K562 (cell line): Measurements from ENCODE around the gene FUT9. TPM values are rescaled to one million over a fixed set of nuclear protein-coding genes. Genes with fewer than 3 reads are reported as not detected.

ENCODE experiments used
- ATAC-seq: fragments of 200-7000 bp; cut with Tn5 transposase; 3 replicates; pipeline ENCODE4 v1.9.1; 2020; ENCODE audit warnings: moderate library complexity
- BruUV-seq: library from RNA; stranded (reverse); fragments of 400-500 nt; replicated peaks from 2 replicates; lab custom pipeline; 2021; lab: Mats Ljungman, UMichigan
- CTCF ChIA-PET: fragments of 300-600 bp; formaldehyde crosslinking; extraction: SDS; loops from one replicate; lab custom pipeline; 2021; ENCODE audit warnings: low intra/inter-chr PET ratio; lab: Yijun Ruan, JAX
- POLR2A ChIA-PET: fragments of 300-600, 350-650 bp; sonication (Branson Sonifier 250); formaldehyde crosslinking; extraction: SDS; loops from one replicate; lab custom pipeline; 2021; ENCODE audit warnings: antibody characterized with exemption, inconsistent platforms; lab: Yijun Ruan, JAX
- DNase-seq, 4 experiments: peaks; one replicate each; pipeline versions ENCODE4 v3.0.0 to v3.0.0-alpha.2; 2011 to 2018; ENCODE audit warnings: low spot score in 3 of 4, mixed read lengths in 3 of 4; ENCODE audit errors: extremely low read depth in 1 of 4
- FAIRE-seq: peaks from 2 replicates; lab custom pipeline; 2011; peaks lifted over from hg19 to GRCh38; lab: Jason Lieb, UNC
- H2AFZ ChIP-seq: 2 replicates; pipeline ENCODE4 v1.6.0; 2011; ENCODE audit warnings: low read depth, low read length, control low read depth, inconsistent platforms
- H3K27ac ChIP-seq: fragments of 200-600 bp; 3 replicates; pipeline ENCODE4 v1.8.0; 2011; ENCODE audit warnings: low read depth, mild to moderate bottlenecking, control low read depth, inconsistent platforms, low read length, moderate library complexity, mixed read lengths; ENCODE audit errors: extremely low read depth
- H3K27me3 ChIP-seq, 2 experiments: fragments of 300-600 bp in 1 of 2; 2 replicates in 1 of 2; 3 replicates in 1 of 2; pipeline versions ENCODE4 v1.6.0 to v1.8.0; 2011; ENCODE audit warnings: inconsistent platforms in 2 of 2, low read length in 2 of 2, mild to moderate bottlenecking in 1 of 2, mixed read lengths in 1 of 2, moderate library complexity in 1 of 2; ENCODE audit not compliant: control insufficient read depth in 2 of 2, insufficient read depth in 2 of 2
- H3K36me3 ChIP-seq: fragments of 300-600 bp; 3 replicates; pipeline ENCODE4 v1.8.0; 2011; ENCODE audit warnings: mild to moderate bottlenecking, low read length, inconsistent platforms; ENCODE audit not compliant: control insufficient read depth, insufficient read depth
- H3K4me1 ChIP-seq, 2 experiments: fragments of 200-600 bp in 1 of 2; replicated peaks in 1 of 2; 2 replicates in 1 of 2; 3 replicates in 1 of 2; pipeline versions ENCODE4 v1.5.1 to v1.8.0; 2011; ENCODE audit warnings: inconsistent platforms in 2 of 2, low read length in 2 of 2, mild to moderate bottlenecking in 1 of 2, mixed read lengths in 1 of 2, moderate library complexity in 1 of 2; ENCODE audit not compliant: control insufficient read depth in 2 of 2, insufficient read depth in 2 of 2
- H3K4me2 ChIP-seq: 2 replicates; pipeline ENCODE4 v1.6.1; 2011; ENCODE audit warnings: low read length, control low read depth, inconsistent platforms, mixed read lengths; ENCODE audit not compliant: insufficient read depth
- H3K4me3 ChIP-seq: fragments of 200-600 bp; sonication (generic), shearing (Covaris generic); 2 replicates; pipeline ENCODE4 v1.5.1; 2016; ENCODE audit warnings: control low read depth, inconsistent platforms
- H3K79me2 ChIP-seq: fragments of 200-600 bp; 3 replicates; pipeline ENCODE4 v1.8.0; 2011; ENCODE audit warnings: low read length, inconsistent platforms; ENCODE audit not compliant: control insufficient read depth, insufficient read depth
- H3K9ac ChIP-seq, 2 experiments: 2 replicates each; pipeline versions ENCODE4 v1.6.0 to v1.6.1; 2011; ENCODE audit warnings: low read depth in 2 of 2, low read length in 2 of 2, control low read depth in 1 of 2, inconsistent platforms in 1 of 2, mild to moderate bottlenecking in 1 of 2, mixed read lengths in 1 of 2; ENCODE audit not compliant: insufficient read depth in 1 of 2
- H3K9me1 ChIP-seq: one replicate; pipeline ENCODE4 v1.6.0; 2011; ENCODE audit warnings: inconsistent platforms, mild to moderate bottlenecking, low read length, moderate library complexity; ENCODE audit not compliant: control insufficient read depth, insufficient read depth
- H3K9me3 ChIP-seq: replicated peaks from 2 replicates; pipeline ENCODE4 v1.5.1; 2011; ENCODE audit warnings: low read depth, low read length, inconsistent platforms; ENCODE audit not compliant: control insufficient read depth, insufficient read depth
- H4K20me1 ChIP-seq: replicated peaks from 2 replicates; pipeline ENCODE4 v1.6.1; 2011; ENCODE audit warnings: low read length, inconsistent platforms, mixed read lengths; ENCODE audit not compliant: control insufficient read depth, insufficient read depth
- CREB3L1 ChIP-seq: fragments of 450-650 bp; IDR thresholded peaks from 2 replicates; pipeline ENCODE4 v1.6.1; 2014; ENCODE audit warnings: low read depth, mild to moderate bottlenecking, moderate library complexity, borderline replicate concordance
- ETS1 ChIP-seq: conservative IDR thresholded peaks from 2 replicates; pipeline ENCODE4 v1.6.1; 2011; ENCODE audit warnings: low read depth, mild to moderate bottlenecking, low read length; ENCODE audit not compliant: control insufficient read depth
- GABPB2 ChIP-seq: fragments of 250-450 bp; sonication (Bioruptor Pico); conservative IDR thresholded peaks from 2 replicates; pipeline ENCODE4 v1.5.1; 2021; ENCODE audit warnings: mild to moderate bottlenecking
- HINFP ChIP-seq: fragments of 450-650 bp; conservative IDR thresholded peaks from 2 replicates; pipeline ENCODE4 v1.6.1; 2016; ENCODE audit warnings: missing genetic modification characterization, low read depth, mild to moderate bottlenecking, control low read depth, missing compliant biosample characterization
- ID3 ChIP-seq, 2 experiments: fragments of 250-450 bp in 1 of 2; fragments of 450-650 bp in 1 of 2; sonication (Bioruptor Pico) in 1 of 2; IDR thresholded peaks; 2 replicates each; pipeline versions ENCODE4 v1.6.1 to v1.8.0; 2016 to 2021; ENCODE audit warnings: mild to moderate bottlenecking in 2 of 2, moderate library complexity in 2 of 2, missing compliant biosample characterization in 1 of 2, missing genetic modification characterization in 1 of 2
- TSHZ1 ChIP-seq: fragments of 250-450 bp; sonication (Bioruptor Pico); IDR thresholded peaks from 2 replicates; pipeline ENCODE4 v1.4.0; 2020; ENCODE audit warnings: mild to moderate bottlenecking, moderate library complexity
- ZBTB1 ChIP-seq: sonication (generic); formaldehyde crosslinking; IDR thresholded peaks from 2 replicates; pipeline ENCODE4 v1.8.1; 2023; ENCODE audit warnings: missing genetic modification reagents, low read depth, mild to moderate bottlenecking, borderline replicate concordance
- ZBTB33 ChIP-seq: sonication (generic); formaldehyde crosslinking; IDR thresholded peaks from 2 replicates; pipeline ENCODE4 v1.8.1; 2023; ENCODE audit warnings: mild to moderate bottlenecking, missing genetic modification reagents
- WGBS: fragments of 100-300 bp; shearing (Covaris generic); methylation state at CpG from one replicate; pipeline ENCODE4 v1.1.6; 2016; ENCODE audit warnings: low coverage, mixed read lengths; ENCODE audit not compliant: insufficient coverage; ENCODE audit errors: missing lambda C conversion rate; 5-methylcytosine and 5-hydroxymethylcytosine counted together
- in situ Hi-C: fragments of 300-500 bp; cut with MboI; formaldehyde crosslinking; loops from 4 replicates; pipeline ENCODE4 v1.15.0; 2018; ENCODE audit warnings: inconsistent platforms, mixed read lengths
- intact Hi-C: fragments of 100-400 bp; cut with micrococcal nuclease; formaldehyde crosslinking; loops from 2 replicates; pipeline ENCODE4 v1.14.2; 2022
- polyA plus RNA-seq, 8 experiments: library from polyadenylated mRNA; depleted of rRNA in 4 of 8; stranded (reverse) in 5 of 8; unstranded in 3 of 8; fragments of >200 nt; fragmentation: Nextera tagmentation in 2 of 8; fragmentation: Illumina TruSeq in 1 of 8; extraction: Ambion mirVana in 2 of 8; extraction: Trizol in 1 of 8; gene quantifications; 2 replicates each; pipeline versions ENCODE4 v1.2.1 to v1.2.3, GENCODE V29; 2011 to 2014; ENCODE audit warnings: inconsistent platforms in 1 of 8, missing spikeins in 1 of 8
- total RNA-seq, 7 experiments: library from RNA; depleted of rRNA in 6 of 7; stranded (reverse); fragments of >200 nt in 6 of 7; fragmentation: Illumina TruSeq in 2 of 7; extraction: Trizol in 2 of 7; gene quantifications; 2 replicates each; pipeline versions ENCODE4 v1.2.1 to v1.2.3, GENCODE V29; 2011 to 2021; ENCODE audit warnings: low replicate concordance in 1 of 7

FUT9 gene
- total and polyA plus RNA-seq, 9 of the 15 experiments (the other 6 are each of a cell fraction or from before 2014, with no cell fraction given) = not detected

GRCh38 chr6:96101564-96101963 is 85.8 kb downstream of the FUT9 start:
- H3K79me2 ChIP-seq = no peaks in the 10 kb centered on the region
- no peaks in the 10 kb centered on the region for H3K27me3 ChIP-seq
- no peak overlapping the region for H3K9ac ChIP-seq
- H3K4me2 ChIP-seq = no peak overlapping the region
- no peaks in the 10 kb centered on the region for H3K36me3 ChIP-seq
- in situ Hi-C loops = no loop called here
- POLR2A ChIA-PET = no interaction called here
- no peaks in the 10 kb centered on the region for H3K4me1 ChIP-seq
- FAIRE-seq = no peak
- 0% methylated on average over 2 of the region's 2 CpGs for WGBS
- ATAC-seq = no peak
- no peak for DNase-seq
- no peak overlapping the region for H3K27ac ChIP-seq
- no TSS peak for BruUV-seq
- no peak overlapping the region for H2AFZ ChIP-seq
- no peak overlapping the region for H3K4me3 ChIP-seq
- intact Hi-C loops = no loop called here
- no peaks in the 10 kb centered on the region for H3K9me3 ChIP-seq
- H4K20me1 ChIP-seq = no peaks in the 10 kb centered on the region
- CTCF ChIA-PET = no interaction called here
- H3K9me1 ChIP-seq = no peaks in the 10 kb centered on the region
- no peak for TF ChIP-seq GABPB2 (CRISPR knock-in tag)
- TF ChIP-seq ETS1 = no peak
- no peak for TF ChIP-seq ZBTB33 (CRISPR knock-in tag)
- TF ChIP-seq TSHZ1 (CRISPR knock-in tag) = no peak
- no peak for TF ChIP-seq HINFP
- TF ChIP-seq ID3 (CRISPR knock-in tag; IDR thresholded peaks at IDR 0.05) = no peak
- no peak for TF ChIP-seq ID3 (tag; IDR thresholded peaks at IDR 0.05)
- TF ChIP-seq CREB3L1 = no peak
- TF ChIP-seq ZBTB1 (CRISPR knock-in tag) = no peak
